Panc1 (cell line): Measurements from ENCODE around the gene PLA2G10.

ENCODE experiments used
- SIN3A ChIP-seq: IDR thresholded peaks from 2 replicates; pipeline ENCODE4 v1.6.1; 2012; ENCODE audit warnings: low read depth, mild to moderate bottlenecking, low read length, moderate library complexity, borderline replicate concordance; ENCODE audit not compliant: insufficient read depth
- TCF7L2 ChIP-seq: IDR thresholded peaks from 2 replicates; pipeline ENCODE4 v1.6.1; 2011; ENCODE audit warnings: mild to moderate bottlenecking, low read depth, low read length, inconsistent platforms
- TF ChIP-seq, protein P1 (sequence below): fragments of 450-650 bp; IDR thresholded peaks from 2 replicates; pipeline ENCODE4 v1.5.1; 2017; ENCODE audit warnings: mild to moderate bottlenecking
- TF ChIP-seq, protein P2 (sequence below), 2 experiments: IDR thresholded peaks; 2 replicates each; pipeline ENCODE4 v1.6.1; 2011 to 2012; ENCODE audit warnings: low read depth in 2 of 2, control low read depth in 1 of 2, low read length in 1 of 2, mild to moderate bottlenecking in 1 of 2, moderate library complexity in 1 of 2; ENCODE audit not compliant: insufficient read depth in 1 of 2

- TF ChIP-seq, protein P1, sequence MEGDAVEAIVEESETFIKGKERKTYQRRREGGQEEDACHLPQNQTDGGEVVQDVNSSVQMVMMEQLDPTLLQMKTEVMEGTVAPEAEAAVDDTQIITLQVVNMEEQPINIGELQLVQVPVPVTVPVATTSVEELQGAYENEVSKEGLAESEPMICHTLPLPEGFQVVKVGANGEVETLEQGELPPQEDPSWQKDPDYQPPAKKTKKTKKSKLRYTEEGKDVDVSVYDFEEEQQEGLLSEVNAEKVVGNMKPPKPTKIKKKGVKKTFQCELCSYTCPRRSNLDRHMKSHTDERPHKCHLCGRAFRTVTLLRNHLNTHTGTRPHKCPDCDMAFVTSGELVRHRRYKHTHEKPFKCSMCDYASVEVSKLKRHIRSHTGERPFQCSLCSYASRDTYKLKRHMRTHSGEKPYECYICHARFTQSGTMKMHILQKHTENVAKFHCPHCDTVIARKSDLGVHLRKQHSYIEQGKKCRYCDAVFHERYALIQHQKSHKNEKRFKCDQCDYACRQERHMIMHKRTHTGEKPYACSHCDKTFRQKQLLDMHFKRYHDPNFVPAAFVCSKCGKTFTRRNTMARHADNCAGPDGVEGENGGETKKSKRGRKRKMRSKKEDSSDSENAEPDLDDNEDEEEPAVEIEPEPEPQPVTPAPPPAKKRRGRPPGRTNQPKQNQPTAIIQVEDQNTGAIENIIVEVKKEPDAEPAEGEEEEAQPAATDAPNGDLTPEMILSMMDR = no peak
- TF ChIP-seq, protein P2, sequence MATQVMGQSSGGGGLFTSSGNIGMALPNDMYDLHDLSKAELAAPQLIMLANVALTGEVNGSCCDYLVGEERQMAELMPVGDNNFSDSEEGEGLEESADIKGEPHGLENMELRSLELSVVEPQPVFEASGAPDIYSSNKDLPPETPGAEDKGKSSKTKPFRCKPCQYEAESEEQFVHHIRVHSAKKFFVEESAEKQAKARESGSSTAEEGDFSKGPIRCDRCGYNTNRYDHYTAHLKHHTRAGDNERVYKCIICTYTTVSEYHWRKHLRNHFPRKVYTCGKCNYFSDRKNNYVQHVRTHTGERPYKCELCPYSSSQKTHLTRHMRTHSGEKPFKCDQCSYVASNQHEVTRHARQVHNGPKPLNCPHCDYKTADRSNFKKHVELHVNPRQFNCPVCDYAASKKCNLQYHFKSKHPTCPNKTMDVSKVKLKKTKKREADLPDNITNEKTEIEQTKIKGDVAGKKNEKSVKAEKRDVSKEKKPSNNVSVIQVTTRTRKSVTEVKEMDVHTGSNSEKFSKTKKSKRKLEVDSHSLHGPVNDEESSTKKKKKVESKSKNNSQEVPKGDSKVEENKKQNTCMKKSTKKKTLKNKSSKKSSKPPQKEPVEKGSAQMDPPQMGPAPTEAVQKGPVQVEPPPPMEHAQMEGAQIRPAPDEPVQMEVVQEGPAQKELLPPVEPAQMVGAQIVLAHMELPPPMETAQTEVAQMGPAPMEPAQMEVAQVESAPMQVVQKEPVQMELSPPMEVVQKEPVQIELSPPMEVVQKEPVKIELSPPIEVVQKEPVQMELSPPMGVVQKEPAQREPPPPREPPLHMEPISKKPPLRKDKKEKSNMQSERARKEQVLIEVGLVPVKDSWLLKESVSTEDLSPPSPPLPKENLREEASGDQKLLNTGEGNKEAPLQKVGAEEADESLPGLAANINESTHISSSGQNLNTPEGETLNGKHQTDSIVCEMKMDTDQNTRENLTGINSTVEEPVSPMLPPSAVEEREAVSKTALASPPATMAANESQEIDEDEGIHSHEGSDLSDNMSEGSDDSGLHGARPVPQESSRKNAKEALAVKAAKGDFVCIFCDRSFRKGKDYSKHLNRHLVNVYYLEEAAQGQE (IDR thresholded peaks at IDR 0.05; ENCODE audit: insufficient read depth in 1 of 2, low read depth in 2 of 2, low read length in 1 of 2) = no peak
- TF ChIP-seq SIN3A (no peak), TCF7L2 (no peak)
These were observed 25.4 kb downstream of the PLA2G10 start for GRCh38 chr16:14668556-14669223.
